PC-9 (cell line): Measurements from ENCODE around the gene SCAF4. TPM values are rescaled to one million over a fixed set of nuclear protein-coding genes. Genes with fewer than 3 reads are reported as not detected.

Experiments used
- BruUV-seq: library from RNA; stranded (reverse); fragments of 400-500 nt; replicated peaks from 2 replicates; lab custom pipeline; 2021; lab: Mats Ljungman, UMichigan
- CTCF ChIA-PET: fragments of 300-600 bp; sonication (Branson Sonifier 250); formaldehyde crosslinking; loops from one replicate; lab custom pipeline; 2022; ENCODE audit warnings: antibody characterized with exemption; lab: Charles Lee
- POLR2A ChIA-PET: fragments of 300-600 bp; sonication (Branson Sonifier 250); formaldehyde crosslinking; loops from one replicate; lab custom pipeline; 2022; ENCODE audit warnings: antibody characterized with exemption; ENCODE audit not compliant: unreplicated experiment; lab: Charles Lee
- DNase-seq, 2 experiments: peaks; one replicate each; pipeline versions ENCODE4 v3.0.0 to v3.0.0-alpha.2; 2015 to 2022; ENCODE audit warnings: mixed read lengths in 1 of 2
- H2AFZ ChIP-seq: fragments of 200-600 bp; sonication (generic); 2 replicates; pipeline ENCODE4 v1.8.1; 2017; ENCODE audit warnings: antibody characterized with exemption
- H3F3A ChIP-seq: fragments of 200-600 bp; sonication (generic); 2 replicates; pipeline ENCODE4 v1.8.1; 2017; ENCODE audit warnings: antibody characterized with exemption, mild to moderate bottlenecking, low read depth; ENCODE audit not compliant: insufficient read depth
- H3K27ac ChIP-seq: fragments of 200-600 bp; sonication (generic); 2 replicates; pipeline ENCODE4 v1.6.1; 2016; ENCODE audit warnings: mixed run types
- H3K27me3 ChIP-seq: fragments of 200-600 bp; sonication (generic); 2 replicates; pipeline ENCODE4 v1.6.1; 2016; ENCODE audit warnings: low read depth, mixed run types; ENCODE audit not compliant: insufficient read depth
- H3K36me3 ChIP-seq: fragments of 200-600 bp; sonication (generic); 2 replicates; pipeline ENCODE4 v1.6.1; 2016; ENCODE audit warnings: low read depth, mixed run types
- H3K4me1 ChIP-seq: fragments of 200-600 bp; sonication (generic); replicated peaks from 2 replicates; pipeline ENCODE4 v1.6.1; 2016; ENCODE audit warnings: mixed run types; ENCODE audit not compliant: insufficient read depth
- H3K4me2 ChIP-seq: fragments of 200-600 bp; sonication (generic); 2 replicates; pipeline ENCODE4 v1.6.1; 2017; ENCODE audit warnings: mixed run types
- H3K4me3 ChIP-seq: fragments of 200-600 bp; sonication (generic); 2 replicates; pipeline ENCODE4 v1.6.1; 2016; ENCODE audit warnings: mixed run types
- H3K79me2 ChIP-seq: fragments of 200-600 bp; sonication (generic); 2 replicates; pipeline ENCODE4 v1.6.1; 2017; ENCODE audit warnings: low read depth, mixed run types
- H3K9me2 ChIP-seq: fragments of 200-600 bp; sonication (generic); 2 replicates; pipeline ENCODE4 v1.8.1; 2017; ENCODE audit warnings: mild to moderate bottlenecking; ENCODE audit not compliant: insufficient read depth
- H3K9me3 ChIP-seq: fragments of 200-600 bp; sonication (generic); 2 replicates; pipeline ENCODE4 v1.8.1; 2016; ENCODE audit warnings: low read depth; ENCODE audit not compliant: insufficient read depth
- H4K20me1 ChIP-seq: fragments of 200-600 bp; sonication (generic); 2 replicates; pipeline ENCODE4 v1.8.1; 2017; ENCODE audit not compliant: insufficient read depth
- EZH2 ChIP-seq: fragments of 200-600 bp; sonication (generic); IDR thresholded peaks from 2 replicates; pipeline ENCODE4 v1.8.0; 2017; ENCODE audit warnings: antibody characterized with exemption, low read depth
- intact Hi-C: fragments of 100-400 bp; cut with micrococcal nuclease; formaldehyde crosslinking; loops from one replicate; pipeline ENCODE4 v1.10.0; 2022; ENCODE audit not compliant: unreplicated experiment
- total RNA-seq: library from RNA; stranded (reverse); gene quantifications from 2 replicates; pipeline ENCODE4 v1.2.3, GENCODE V29; 2021
- TF ChIP-seq, protein P1 (sequence below): fragments of 200-600 bp; sonication (generic); conservative IDR thresholded peaks from 2 replicates; pipeline ENCODE4 v1.6.1; 2017; ENCODE audit warnings: mixed run types, antibody characterized with exemption, mild to moderate bottlenecking, moderate library complexity

Gene SCAF4
- total RNA-seq, 1 experiment from 2014 or later, result 30.0 TPM

DNA sequence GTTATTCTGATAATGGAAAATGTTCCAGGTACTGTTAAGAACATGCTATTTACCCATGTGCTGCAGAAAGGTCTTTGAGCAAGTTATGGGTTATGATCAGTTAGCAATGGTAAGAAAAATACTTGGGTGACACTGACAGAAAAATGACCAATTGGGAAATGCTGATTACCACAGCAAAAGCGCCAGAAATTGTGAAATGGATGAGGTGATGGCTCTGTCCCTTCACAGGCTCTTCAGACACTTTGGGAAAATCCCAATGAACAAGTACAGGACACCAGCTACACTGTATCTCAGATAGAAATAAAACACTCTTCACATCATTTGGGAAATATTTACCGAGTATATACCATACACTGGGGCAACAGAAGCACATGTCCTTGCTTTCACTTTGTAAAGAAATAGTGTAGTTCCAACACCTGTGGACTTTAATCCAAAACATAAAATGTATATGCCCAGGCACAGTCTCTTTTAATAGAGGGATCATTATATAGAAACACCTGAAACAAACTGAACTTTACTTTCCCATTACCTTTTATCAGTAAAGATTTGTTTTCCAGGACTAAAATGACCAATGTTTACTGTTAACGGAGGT is 58.5 kb downstream of the SCAF4 start:
- CTCF ChIA-PET, result no interaction called here

DNA sequence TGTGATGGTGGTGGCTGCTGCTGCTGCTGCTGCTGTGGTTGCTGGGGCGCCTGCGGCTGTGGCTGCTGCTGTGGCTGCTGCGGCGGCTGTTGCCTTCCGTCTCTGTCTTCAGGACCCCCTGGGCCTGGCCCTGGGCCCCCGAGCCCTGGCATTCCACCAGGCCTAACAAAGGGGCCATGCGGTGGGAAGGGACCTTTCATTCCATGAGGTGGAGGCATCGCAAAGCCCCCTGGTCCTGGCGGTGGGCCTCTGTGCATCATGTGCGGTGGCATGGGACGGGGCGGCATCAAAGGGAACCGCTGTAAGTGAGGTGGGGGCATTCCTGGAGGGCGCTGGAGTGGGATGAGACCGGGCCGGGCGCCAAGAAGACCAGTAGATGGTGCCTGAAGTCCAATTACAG is 60.0 kb downstream of the SCAF4 start:
- intact Hi-C loops, result no loop called here
- Histone ChIP-seq H3K79me2 (no peaks in the 10 kb centered on the region), H4K20me1 (no peaks in the 10 kb centered on the region), H3K27me3 (no peaks in the 10 kb centered on the region), H3K9me3 (no peaks in the 10 kb centered on the region), H3K4me3 (no peak overlapping the region), H2AFZ (no peak overlapping the region), H3K9me2 (no peaks in the 10 kb centered on the region), H3K27ac (no peak overlapping the region), H3K4me1 (no peaks in the 10 kb centered on the region), H3K36me3 (peaks cover 12% of the 10 kb centered on the region), H3K4me2 (no peak overlapping the region), H3F3A (peaks cover 46% of the 10 kb centered on the region)
- POLR2A ChIA-PET, result no interaction called here
- DNase-seq, result no peak
- BruUV-seq, result no TSS peak
- no peak for TF ChIP-seq EZH2
- TF ChIP-seq, protein P1, sequence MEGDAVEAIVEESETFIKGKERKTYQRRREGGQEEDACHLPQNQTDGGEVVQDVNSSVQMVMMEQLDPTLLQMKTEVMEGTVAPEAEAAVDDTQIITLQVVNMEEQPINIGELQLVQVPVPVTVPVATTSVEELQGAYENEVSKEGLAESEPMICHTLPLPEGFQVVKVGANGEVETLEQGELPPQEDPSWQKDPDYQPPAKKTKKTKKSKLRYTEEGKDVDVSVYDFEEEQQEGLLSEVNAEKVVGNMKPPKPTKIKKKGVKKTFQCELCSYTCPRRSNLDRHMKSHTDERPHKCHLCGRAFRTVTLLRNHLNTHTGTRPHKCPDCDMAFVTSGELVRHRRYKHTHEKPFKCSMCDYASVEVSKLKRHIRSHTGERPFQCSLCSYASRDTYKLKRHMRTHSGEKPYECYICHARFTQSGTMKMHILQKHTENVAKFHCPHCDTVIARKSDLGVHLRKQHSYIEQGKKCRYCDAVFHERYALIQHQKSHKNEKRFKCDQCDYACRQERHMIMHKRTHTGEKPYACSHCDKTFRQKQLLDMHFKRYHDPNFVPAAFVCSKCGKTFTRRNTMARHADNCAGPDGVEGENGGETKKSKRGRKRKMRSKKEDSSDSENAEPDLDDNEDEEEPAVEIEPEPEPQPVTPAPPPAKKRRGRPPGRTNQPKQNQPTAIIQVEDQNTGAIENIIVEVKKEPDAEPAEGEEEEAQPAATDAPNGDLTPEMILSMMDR, result no peak
- CTCF ChIA-PET, result no interaction called here

More for the DNA sequence above, 58.5 kb downstream of the SCAF4 start:
- intact Hi-C loops, result no loop called here
- Histone ChIP-seq H3K9me3 (no peaks in the 10 kb centered on the region), H3K27ac (no peak overlapping the region), H4K20me1 (no peaks in the 10 kb centered on the region), H3K4me3 (no peak overlapping the region), H3F3A (peaks cover 31% of the 10 kb centered on the region), H3K4me1 (no peaks in the 10 kb centered on the region), H3K9me2 (no peaks in the 10 kb centered on the region), H3K27me3 (no peaks in the 10 kb centered on the region), H3K4me2 (no peak overlapping the region), H3K36me3 (peaks cover 2% of the 10 kb centered on the region; the same call in 1 of the 2 replicates), H2AFZ (no peak overlapping the region), H3K79me2 (no peaks in the 10 kb centered on the region)
- DNase-seq, result no peak
- no peak for TF ChIP-seq EZH2
- TF ChIP-seq, protein P1, result no peak
- BruUV-seq, result no TSS peak
- POLR2A ChIA-PET, result no interaction called here

DNA sequence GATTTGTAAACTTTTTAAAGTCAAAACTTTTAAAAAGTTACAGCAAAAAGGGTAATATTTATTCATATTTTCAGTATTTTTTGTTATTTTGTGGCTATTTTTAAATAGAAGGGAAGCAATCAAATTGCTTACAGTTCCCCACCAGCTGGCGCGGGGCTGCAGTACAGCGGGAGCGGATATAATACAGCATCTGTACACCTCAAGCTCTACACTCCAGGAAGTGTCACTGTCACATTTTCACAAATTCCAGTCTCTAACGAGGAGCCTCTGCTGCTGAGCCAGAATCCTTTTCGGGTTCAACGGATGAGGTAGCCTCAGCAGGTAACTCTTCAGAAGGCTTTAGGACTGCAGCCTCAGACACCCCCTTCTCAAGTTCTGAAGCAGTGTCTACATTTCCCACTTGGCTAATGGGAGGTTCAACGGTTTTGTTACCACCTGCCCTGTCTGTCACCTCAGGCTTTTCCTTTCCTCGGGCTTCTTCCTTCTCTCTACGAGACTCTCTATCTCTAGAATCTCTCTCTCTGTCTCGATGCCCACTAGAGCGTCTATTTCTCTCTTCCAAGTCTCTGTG is 60.7 kb downstream of the SCAF4 start:
- CTCF ChIA-PET, result interaction anchor here (0.6 kb wide), 1 partner anchor 68 kb away, joined by 8 read pairs; no protein-coding TSS in a partner anchor
- H2AFZ ChIP-seq, result no peak overlapping the region
- H3K4me3 ChIP-seq, result no peak overlapping the region
- no peaks in the 10 kb centered on the region for H3K27me3 ChIP-seq
- H3K9me2 ChIP-seq, result no peaks in the 10 kb centered on the region
- no peaks in the 10 kb centered on the region for H3K9me3 ChIP-seq
- TF ChIP-seq, protein P1, result no peak
- TF ChIP-seq EZH2, result no peak
- POLR2A ChIA-PET, result interaction anchor here (0.7 kb wide), 1 partner anchor 31 kb away, joined by 18 read pairs; no protein-coding TSS in a partner anchor
- intact Hi-C loops, result no loop called here
- no peaks in the 10 kb centered on the region for H3K4me1 ChIP-seq
- H3F3A ChIP-seq, result peaks cover 52% of the 10 kb centered on the region
- BruUV-seq, result TSS peak; percentile 40
- no peak for DNase-seq
- no peak overlapping the region for H3K27ac ChIP-seq
- H3K36me3 ChIP-seq, result peaks cover 12% of the 10 kb centered on the region
- H4K20me1 ChIP-seq, result no peaks in the 10 kb centered on the region
- H3K79me2 ChIP-seq, result no peaks in the 10 kb centered on the region
- no peak overlapping the region for H3K4me2 ChIP-seq
